ENCODE data around the gene DONSON. TPM values are rescaled to one million over a fixed set of nuclear protein-coding genes. Genes with fewer than 3 reads are reported as not detected.

The DONSON gene
- total RNA-seq, 1 donor from 2014 or later: 41.4 TPM

- H3K4me3 ChIP-seq (ENCODE audit: low read depth, low read length): no peak overlapping the region
- no peak for TF ChIP-seq CTCF (conservative IDR thresholded peaks at IDR 0.05; ENCODE audit: low read depth, low read length)
- no peak for DNase-seq (ENCODE audit: low read depth)
Observed at GRCh38 chr21:33549848-33550771, 38.4 kb downstream of the DONSON start.

GRCh38 chr21:33546086-33546485, 42.4 kb downstream of the DONSON start:
- TF ChIP-seq CTCF (conservative IDR thresholded peaks at IDR 0.05; ENCODE audit: low read depth, low read length): no peak
- no peak for DNase-seq (ENCODE audit: low read depth)
- H3K4me3 ChIP-seq (ENCODE audit: low read depth, low read length): no peak overlapping the region

- peak overlapping the region; percentile 93 for H3K4me3 ChIP-seq (ENCODE audit: low read depth, low read length)
- no peak for DNase-seq (ENCODE audit: low read depth)
- TF ChIP-seq CTCF (conservative IDR thresholded peaks at IDR 0.05; ENCODE audit: low read depth, low read length): no peak
Observed at GRCh38 chr21:33544451-33545195, 43.9 kb downstream of the DONSON start.

DNA sequence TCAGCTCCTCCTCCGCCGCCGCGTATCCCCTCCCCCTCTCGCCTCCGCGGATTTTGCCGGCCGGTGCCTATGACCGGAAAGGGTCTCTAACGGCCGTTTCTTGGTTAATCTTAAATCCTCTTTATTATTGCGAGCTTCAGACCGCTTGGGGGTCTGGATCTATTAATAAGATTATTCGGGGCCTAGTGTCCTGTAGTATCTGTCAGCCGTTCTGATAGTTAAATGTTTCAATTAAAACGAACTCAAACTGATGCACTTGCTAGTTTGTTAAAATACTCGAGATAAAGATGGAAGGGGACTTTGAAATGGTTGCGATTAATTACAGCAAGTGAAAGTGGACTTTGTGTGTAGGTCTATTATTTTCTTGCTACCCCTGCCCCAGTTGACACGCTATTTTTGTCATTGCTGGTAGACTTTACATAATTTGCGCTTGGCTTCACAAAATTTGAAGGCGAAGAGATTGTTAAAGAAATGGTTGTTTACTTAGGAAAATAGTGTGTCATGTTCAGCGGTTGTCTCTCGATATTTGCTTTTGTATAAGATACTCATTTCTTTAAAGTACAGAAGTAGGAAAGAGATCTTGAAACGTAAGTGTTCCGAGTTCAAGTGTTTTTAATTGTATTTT, 44.9 kb downstream of the DONSON start:
- H3K4me3 ChIP-seq (ENCODE audit: low read depth, low read length): peak overlapping the region; percentile 93
- no peak for DNase-seq (ENCODE audit: low read depth)
- no peak for TF ChIP-seq CTCF (conservative IDR thresholded peaks at IDR 0.05; ENCODE audit: low read depth, low read length)

- DNase-seq (ENCODE audit: low read depth): peak; percentile 76
- no peak for TF ChIP-seq CTCF (conservative IDR thresholded peaks at IDR 0.05; ENCODE audit: low read depth, low read length)
- H3K4me3 ChIP-seq (ENCODE audit: low read depth, low read length): peak within 1 kb of the TSS; percentile 93
Observed at GRCh38 chr21:33542640-33543504, 45.6 kb downstream of the DONSON start, which contains the start of gene SON. Gene SON (plus strand): TSS chr21:33543038. CDS start chr21:33543093, 55 bp downstream.

Measured in epithelial cell of proximal tubule (primary cell).